Heart left ventricle (tissue), 13 donors: Measurements from ENCODE around the gene FBN1.

ENCODE experiments used
- POLR2A ChIP-seq, 2 donors: fragments of 450-650 bp; IDR thresholded peaks; one replicate each; pipeline ENCODE4 v1.6.1; 2017; ENCODE audit warnings: antibody characterized with exemption in 2 of 2, mild to moderate bottlenecking in 2 of 2, moderate library complexity in 2 of 2
- TF ChIP-seq, protein P1 (sequence below), 12 donors: fragments of 200-600 bp; sonication (generic) in 4 of 12; IDR thresholded peaks; one replicate each; pipeline versions ENCODE4 v1.5.0 to v1.8.0; 2018 to 2022; ENCODE audit warnings: antibody characterized with exemption in 12 of 12, mild to moderate bottlenecking in 5 of 12
- donor health status: ischemic (EF 13 %, LVEDD 7.1; RV severe dilation, severe dysfunction).
- donor health status: DM: no; HTN: yes; CAD: no.
- donor health status: DM: no; HTN: no; CAD: no.
- donor health status: ischemic (EF 25% LVEDD 6.9; RV normal size, moderate dysfunction).
- donor health status: ischemic (EF 25% LVEDD 5.7; RV mildly dilated, moderate dysfunction).
- donor health status: ischemic (EF 35%, LVEDD 5.7; RV mildly dilated, moderate dysfunction).
- donor health status: nonischemic (EF 11% LVEDD 7.7; RV severe dilation, severe dysfunction).
- donor health status: DM: yes; HTN: yes; CAD: no.
- donor health status: PGD.
- donor health status: ischemic (EF 29% LVEDD 5.4; RV normal size, mild dysfunction).
- donor health status: nonischemic (EF 23%, LVEDD 6.1; RV moderate dilation, normal function).

DNA sequence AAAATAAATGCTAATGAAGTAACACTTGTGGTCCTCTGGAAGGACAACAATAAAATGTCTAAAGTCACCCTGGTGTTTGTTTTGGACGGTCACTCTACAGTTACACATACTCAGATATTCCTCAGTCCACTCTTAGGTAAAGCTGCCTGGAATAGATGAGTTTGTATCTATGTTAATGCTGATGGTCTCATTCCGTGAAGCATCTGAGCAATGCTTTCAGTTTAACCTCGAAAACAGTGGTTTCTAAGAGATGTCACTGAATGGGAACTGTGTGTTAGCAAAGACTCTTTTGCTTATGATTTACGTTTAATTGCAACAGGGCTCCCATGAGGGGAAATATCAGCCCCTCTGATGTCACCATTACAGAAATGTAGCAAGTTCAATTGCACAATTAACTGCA, 49.1 kb downstream of the FBN1 start:
- TF ChIP-seq, protein P1, sequence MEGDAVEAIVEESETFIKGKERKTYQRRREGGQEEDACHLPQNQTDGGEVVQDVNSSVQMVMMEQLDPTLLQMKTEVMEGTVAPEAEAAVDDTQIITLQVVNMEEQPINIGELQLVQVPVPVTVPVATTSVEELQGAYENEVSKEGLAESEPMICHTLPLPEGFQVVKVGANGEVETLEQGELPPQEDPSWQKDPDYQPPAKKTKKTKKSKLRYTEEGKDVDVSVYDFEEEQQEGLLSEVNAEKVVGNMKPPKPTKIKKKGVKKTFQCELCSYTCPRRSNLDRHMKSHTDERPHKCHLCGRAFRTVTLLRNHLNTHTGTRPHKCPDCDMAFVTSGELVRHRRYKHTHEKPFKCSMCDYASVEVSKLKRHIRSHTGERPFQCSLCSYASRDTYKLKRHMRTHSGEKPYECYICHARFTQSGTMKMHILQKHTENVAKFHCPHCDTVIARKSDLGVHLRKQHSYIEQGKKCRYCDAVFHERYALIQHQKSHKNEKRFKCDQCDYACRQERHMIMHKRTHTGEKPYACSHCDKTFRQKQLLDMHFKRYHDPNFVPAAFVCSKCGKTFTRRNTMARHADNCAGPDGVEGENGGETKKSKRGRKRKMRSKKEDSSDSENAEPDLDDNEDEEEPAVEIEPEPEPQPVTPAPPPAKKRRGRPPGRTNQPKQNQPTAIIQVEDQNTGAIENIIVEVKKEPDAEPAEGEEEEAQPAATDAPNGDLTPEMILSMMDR (IDR thresholded peaks at IDR 0.05): no peak
- TF ChIP-seq POLR2A (IDR thresholded peaks at IDR 0.05): no peak
